ENCODE measurements around the gene SMAD4. TPM values are rescaled to one million over a fixed set of nuclear protein-coding genes. Genes with fewer than 3 reads are reported as not detected.

Gene SMAD4
- polyA plus RNA-seq, 3 donors, result 21.0 to 34.0 (median 29.1) TPM

DNA sequence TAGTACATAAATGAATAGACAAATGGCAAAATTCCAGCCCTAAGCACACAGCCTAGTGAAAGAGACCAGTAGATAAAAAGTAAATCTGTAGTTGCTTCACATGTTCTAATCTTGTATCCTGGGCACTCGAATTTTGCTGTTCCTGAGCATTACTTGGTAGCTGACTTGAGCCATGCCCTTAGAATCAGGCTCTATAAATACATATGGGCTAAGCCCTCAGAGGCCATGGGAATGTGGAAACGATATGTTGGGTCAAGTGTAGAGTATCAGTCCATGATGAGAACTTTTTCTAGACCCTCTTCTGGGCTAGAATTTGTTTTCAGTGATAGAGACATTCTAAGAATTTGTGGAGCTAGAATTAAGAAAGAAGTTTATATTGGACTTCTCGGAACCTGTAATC, 40.3 kb upstream of the SMAD4 start:
- Histone ChIP-seq H4K20me1 (ENCODE audit: insufficient read depth, low read length) (no peaks in the 10 kb centered on the region), H3K36me3 (replicated peaks in 1 of 2; ENCODE audit: control insufficient read depth in 1 of 2, insufficient read depth in 2 of 2, low read length in 2 of 2) (peaks cover 11 to 36% of the 10 kb centered on the region in 2 donors), H3K27ac (ENCODE audit: low read depth in 1 of 2, low read length in 2 of 2) (no peak overlapping the region), H3K9ac (ENCODE audit: insufficient read depth, low read length, poor library complexity, severe bottlenecking) (no peak overlapping the region), H3K79me2 (ENCODE audit: insufficient read depth, low read length) (no peaks in the 10 kb centered on the region), H3K27me3 (ENCODE audit: control insufficient read depth in 2 of 2, insufficient read depth in 2 of 2, low read length in 2 of 2) (no peaks in the 10 kb centered on the region), H3K4me2 (replicated peaks; ENCODE audit: extremely low read depth, low read length, poor library complexity, severe bottlenecking) (no peak overlapping the region), H3K4me3 (replicated peaks in 1 of 3; ENCODE audit: low read depth in 2 of 3, low read length in 3 of 3) (no peak overlapping the region), H3K4me1 (ENCODE audit: control insufficient read depth in 1 of 2, insufficient read depth in 2 of 2, low read length in 2 of 2) (no peaks in the 10 kb centered on the region), H3K9me3 (replicated peaks in 1 of 2; ENCODE audit: control insufficient read depth in 1 of 2, insufficient read depth in 1 of 2, low read length in 2 of 2) (no peaks in the 10 kb centered on the region), H2AFZ (ENCODE audit: insufficient read depth, low read depth, low read length, poor library complexity, severe bottlenecking) (no peak overlapping the region)
- 92% methylated on average over 2 of the region's 3 CpGs for WGBS (ENCODE audit: insufficient coverage)
- peaks cover 16 to 22% of the 10 kb centered on the region in 2 donors for H3K36me3 Mint-ChIP-seq
- H3K27ac Mint-ChIP-seq, result no peak overlapping the region
- DNase-seq, result no peak
- intact Hi-C loops (cut with micrococcal nuclease), result no loop called here
- H3K27me3 Mint-ChIP-seq (ENCODE audit: low read depth in 3 of 3), result no peaks in the 10 kb centered on the region
- TF ChIP-seq, protein P1, sequence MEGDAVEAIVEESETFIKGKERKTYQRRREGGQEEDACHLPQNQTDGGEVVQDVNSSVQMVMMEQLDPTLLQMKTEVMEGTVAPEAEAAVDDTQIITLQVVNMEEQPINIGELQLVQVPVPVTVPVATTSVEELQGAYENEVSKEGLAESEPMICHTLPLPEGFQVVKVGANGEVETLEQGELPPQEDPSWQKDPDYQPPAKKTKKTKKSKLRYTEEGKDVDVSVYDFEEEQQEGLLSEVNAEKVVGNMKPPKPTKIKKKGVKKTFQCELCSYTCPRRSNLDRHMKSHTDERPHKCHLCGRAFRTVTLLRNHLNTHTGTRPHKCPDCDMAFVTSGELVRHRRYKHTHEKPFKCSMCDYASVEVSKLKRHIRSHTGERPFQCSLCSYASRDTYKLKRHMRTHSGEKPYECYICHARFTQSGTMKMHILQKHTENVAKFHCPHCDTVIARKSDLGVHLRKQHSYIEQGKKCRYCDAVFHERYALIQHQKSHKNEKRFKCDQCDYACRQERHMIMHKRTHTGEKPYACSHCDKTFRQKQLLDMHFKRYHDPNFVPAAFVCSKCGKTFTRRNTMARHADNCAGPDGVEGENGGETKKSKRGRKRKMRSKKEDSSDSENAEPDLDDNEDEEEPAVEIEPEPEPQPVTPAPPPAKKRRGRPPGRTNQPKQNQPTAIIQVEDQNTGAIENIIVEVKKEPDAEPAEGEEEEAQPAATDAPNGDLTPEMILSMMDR (IDR thresholded peaks at IDR 0.05), result no peak
- no peaks in the 10 kb centered on the region for H3K4me1 Mint-ChIP-seq
- H3K9me3 Mint-ChIP-seq, result peaks cover 0 to 3% (median 0%) of the 10 kb centered on the region in 7 donors
- no peak overlapping the region for H3K4me3 Mint-ChIP-seq

DNA sequence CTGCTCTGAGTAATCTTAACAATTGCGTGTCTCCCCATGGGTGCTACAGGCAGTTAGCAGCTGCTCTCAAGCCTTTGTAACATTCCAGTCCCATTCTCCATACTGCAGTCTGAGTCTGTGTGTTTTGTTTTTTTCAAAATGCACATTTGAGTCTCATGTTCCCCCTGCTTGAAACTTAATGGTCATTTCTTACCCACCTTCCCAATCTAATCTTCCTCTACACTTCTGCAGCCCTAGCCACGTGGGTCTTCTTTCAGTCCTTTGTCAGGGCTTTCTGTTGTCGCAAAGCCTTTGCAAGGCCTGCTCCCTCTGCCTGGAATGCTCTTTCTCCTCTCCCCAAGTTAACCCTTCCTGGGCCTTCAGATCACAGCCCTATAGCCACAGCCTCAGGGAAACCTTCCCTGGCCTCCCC, 37.7 kb upstream of the SMAD4 start:
- Histone ChIP-seq H3K27me3 (ENCODE audit: control insufficient read depth in 2 of 2, insufficient read depth in 2 of 2, low read length in 2 of 2) (no peaks in the 10 kb centered on the region), H3K4me2 (replicated peaks; ENCODE audit: extremely low read depth, low read length, poor library complexity, severe bottlenecking) (no peak overlapping the region), H3K4me3 (replicated peaks in 1 of 3; ENCODE audit: low read depth in 2 of 3, low read length in 3 of 3) (no peak overlapping the region), H3K9ac (ENCODE audit: insufficient read depth, low read length, poor library complexity, severe bottlenecking) (no peak overlapping the region), H2AFZ (ENCODE audit: insufficient read depth, low read depth, low read length, poor library complexity, severe bottlenecking) (no peak overlapping the region), H3K9me3 (replicated peaks in 1 of 2; ENCODE audit: control insufficient read depth in 1 of 2, insufficient read depth in 1 of 2, low read length in 2 of 2) (no peaks in the 10 kb centered on the region), H3K4me1 (ENCODE audit: control insufficient read depth in 1 of 2, insufficient read depth in 2 of 2, low read length in 2 of 2) (no peaks in the 10 kb centered on the region), H3K36me3 (replicated peaks in 1 of 2; ENCODE audit: control insufficient read depth in 1 of 2, insufficient read depth in 2 of 2, low read length in 2 of 2) (peaks cover 0 to 13% of the 10 kb centered on the region in 2 donors), H3K79me2 (ENCODE audit: insufficient read depth, low read length) (no peaks in the 10 kb centered on the region), H4K20me1 (ENCODE audit: insufficient read depth, low read length) (no peaks in the 10 kb centered on the region), H3K27ac (ENCODE audit: low read depth in 1 of 2, low read length in 2 of 2) (no peak overlapping the region)
- TF ChIP-seq, protein P1 (IDR thresholded peaks at IDR 0.05), result no peak
- no peaks in the 10 kb centered on the region for H3K27me3 Mint-ChIP-seq (ENCODE audit: low read depth in 3 of 3)
- no peak overlapping the region for H3K27ac Mint-ChIP-seq
- intact Hi-C loops (cut with micrococcal nuclease), result no loop called here
- no peak for DNase-seq
- no peak overlapping the region for H3K4me3 Mint-ChIP-seq
- peaks cover 2 to 4% of the 10 kb centered on the region in 2 donors for H3K36me3 Mint-ChIP-seq
- H3K4me1 Mint-ChIP-seq, result no peaks in the 10 kb centered on the region
- WGBS (ENCODE audit: insufficient coverage), result 87% methylated on average over 2 of the region's 3 CpGs
- H3K9me3 Mint-ChIP-seq, result peaks cover 0 to 7% (median 3%) of the 10 kb centered on the region in 7 donors
